Stimulated activated CD4-positive, alpha-beta T cell treated with anti-CD3 and anti-CD28 coated beads, Interleukin-2, amount 100 ng/mL, for 48 hours (primary cell): ENCODE measurements around the gene SDC3.
"Not testable (repeated sequence)": the region's sequence is repeated elsewhere in the genome, so short reads cannot be mapped to it uniquely, and the experiment has no call there.

Source experiments
- DNase-seq, 2 donors: peaks; one replicate each; pipeline ENCODE4 v3.0.0-alpha.2; 2020

The SDC3 gene

GRCh38 chr1:30872033-30872947 is 36.3 kb downstream of the SDC3 start:
- DNase-seq = no peak

- no peak for DNase-seq
These were observed 37.2 kb downstream of the SDC3 start for GRCh38 chr1:30871276-30871871.

- DNase-seq = no peak
These were observed 37.9 kb downstream of the SDC3 start for GRCh38 chr1:30870656-30871055.

- no peak for DNase-seq
These were observed 38.5 kb downstream of the SDC3 start for GRCh38 chr1:30870035-30870434.

GRCh38 chr1:30868833-30869435 is 39.6 kb downstream of the SDC3 start:
- DNase-seq = peak in 1 of 2 donors; percentile 5

- DNase-seq = not testable (repeated sequence)
These were observed 40.5 kb downstream of the SDC3 start for GRCh38 chr1:30868057-30868456.

GRCh38 chr1:30867537-30867936 is 41.0 kb downstream of the SDC3 start:
- no peak for DNase-seq

GRCh38 chr1:30866594-30866993 is 42.0 kb downstream of the SDC3 start:
- DNase-seq = no peak

- no peak for DNase-seq
These were observed 43.9 kb downstream of the SDC3 start for GRCh38 chr1:30864681-30865080.

- no peak for DNase-seq
These were observed 44.5 kb downstream of the SDC3 start for GRCh38 chr1:30863858-30864604.

- DNase-seq = no peak
These were observed 48.3 kb downstream of the SDC3 start for GRCh38 chr1:30860320-30860652.

GRCh38 chr1:30857964-30858363 is 50.6 kb downstream of the SDC3 start:
- DNase-seq = no peak

- no peak for DNase-seq
These were observed 51.5 kb downstream of the SDC3 start for GRCh38 chr1:30857062-30857461.

GRCh38 chr1:30856260-30856790 is 52.2 kb downstream of the SDC3 start:
- no peak for DNase-seq

GRCh38 chr1:30855686-30856259 is 52.8 kb downstream of the SDC3 start:
- no peak for DNase-seq

- DNase-seq = no peak
These were observed 55.2 kb downstream of the SDC3 start for GRCh38 chr1:30853350-30853749.

GRCh38 chr1:30852026-30852425 is 56.5 kb downstream of the SDC3 start:
- no peak for DNase-seq

- DNase-seq = no peak
These were observed 57.3 kb downstream of the SDC3 start for GRCh38 chr1:30851286-30851685.

GRCh38 chr1:30850607-30851006 is 58.0 kb downstream of the SDC3 start:
- DNase-seq = no peak

- DNase-seq = no peak
These were observed 60.4 kb downstream of the SDC3 start for GRCh38 chr1:30848130-30848529.

GRCh38 chr1:30847358-30847972 is 61.1 kb downstream of the SDC3 start:
- DNase-seq = no peak

- no peak for DNase-seq
These were observed 62.0 kb downstream of the SDC3 start for GRCh38 chr1:30846587-30846986.
